Psoas muscle (tissue), 8 donors: ENCODE data around the gene ST6GALNAC3. TPM values are rescaled to one million over a fixed set of nuclear protein-coding genes. Genes with fewer than 3 reads are reported as not detected.

Experiments
- ATAC-seq, 4 donors: fragments of 200-7000 bp; cut with Tn5 transposase; one replicate each; pipeline ENCODE4 v1.9.1; 2020; ENCODE audit warnings: moderate library complexity in 3 of 4, mild to moderate bottlenecking in 2 of 4
- DNase-seq, 2 donors: peaks; one replicate each; pipeline ENCODE4 v3.0.0-alpha.2; 2020
- H3K27ac ChIP-seq: fragments of 200-600 bp; one replicate; pipeline ENCODE4 v1.8.0; 2022
- H3K27me3 ChIP-seq, 3 donors: fragments of 200-600 bp in 1 of 3; one replicate each; pipeline versions ENCODE4 v1.6.1 to v1.8.0; 2013 to 2022; ENCODE audit warnings: low read length in 2 of 3, mild to moderate bottlenecking in 2 of 3, moderate library complexity in 1 of 3; ENCODE audit not compliant: insufficient read depth in 3 of 3
- H3K36me3 ChIP-seq, 2 donors: fragments of 200-600 bp in 1 of 2; one replicate each; pipeline versions ENCODE4 v1.6.1 to v1.8.0; 2013 to 2022; ENCODE audit warnings: low read depth in 1 of 2, mild to moderate bottlenecking in 1 of 2, moderate library complexity in 1 of 2; ENCODE audit not compliant: insufficient read depth in 1 of 2
- H3K4me1 ChIP-seq: fragments of 200-600 bp; one replicate; pipeline ENCODE4 v1.8.0; 2022
- H3K4me3 ChIP-seq: fragments of 200-600 bp; one replicate; pipeline ENCODE4 v1.8.0; 2022; ENCODE audit warnings: mild to moderate bottlenecking
- H3K9me3 ChIP-seq: fragments of 200-600 bp; one replicate; pipeline ENCODE4 v1.8.0; 2022
- WGBS, 3 donors: extraction: QIAGEN DNeasy Blood & Tissue Kit; methylation state at CpG; one replicate each; pipeline versions ENCODE4 v1.1.6 to v1.1.7; 2013; 5-methylcytosine and 5-hydroxymethylcytosine counted together
- intact Hi-C, 2 donors: fragments of 100-400 bp; cut with DNase I; formaldehyde crosslinking; loops; one replicate each; pipeline versions ENCODE4 v1.11.0 to v1.14.2; 2022
- polyA plus RNA-seq, 3 donors: library from polyadenylated mRNA; stranded (reverse); fragments of 200-250 nt; gene quantifications; one replicate each; pipeline ENCODE4 v1.2.3, GENCODE V29; 2013
- total RNA-seq, 4 donors: library from RNA; stranded (reverse); fragmentation: NEBNext Ultra II Directional in 2 of 4; extraction: Animal tissue kit (Norgen Biotek cat#: 25700) in 2 of 4; gene quantifications; one replicate each; pipeline versions ENCODE4 v1.2.1 to v1.2.4, GENCODE V29; 2021 to 2023
- TF ChIP-seq, protein P1 (sequence below): fragments of 200-600 bp; IDR thresholded peaks from one replicate; pipeline ENCODE4 v1.8.0; 2022; ENCODE audit warnings: antibody characterized with exemption
- donor health status: healthy with polysubstance abuse.
- donor health status: DM: no; HTN: no; CAD: no; lungs with moderate emphysema.
- donor health status: Bipolar disorder and iron deficiency.
- donor health status: healthy.
- donor health status: DM: yes; HTN: yes; CAD: no.
- donor health status: DM: no; HTN: no; CAD: no.
- donor health status: DM: no; HTN: no; CAD: no.
- donor health status: DM: yes; HTN: yes; CAD: no.

ST6GALNAC3 gene
- total and polyA plus RNA-seq, 7 donors = 1.3 to 5.4 (median 2.3) TPM

DNA sequence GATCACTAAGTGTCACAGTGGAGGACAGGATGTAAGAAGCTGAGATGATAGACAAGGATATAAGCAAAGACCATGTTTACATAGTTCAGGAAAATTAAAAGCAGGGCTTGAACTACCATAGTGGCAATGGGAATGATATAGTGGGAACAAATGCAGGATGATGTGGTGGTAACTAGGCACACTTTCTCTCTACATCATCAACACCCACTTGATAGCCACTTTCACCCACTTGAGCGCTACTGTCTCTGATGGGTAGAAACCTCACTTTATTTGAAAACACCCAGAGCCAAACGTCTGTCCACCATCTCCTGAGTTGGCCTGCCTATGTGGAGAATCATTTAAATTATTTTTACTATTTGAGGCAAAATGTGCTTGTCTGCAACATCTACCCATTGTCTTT lies 487.7 kb downstream of the ST6GALNAC3 start:
- intact Hi-C loops = no loop called here
- DNase-seq (no peak), ATAC-seq (no peak)
- TF ChIP-seq, protein P1, sequence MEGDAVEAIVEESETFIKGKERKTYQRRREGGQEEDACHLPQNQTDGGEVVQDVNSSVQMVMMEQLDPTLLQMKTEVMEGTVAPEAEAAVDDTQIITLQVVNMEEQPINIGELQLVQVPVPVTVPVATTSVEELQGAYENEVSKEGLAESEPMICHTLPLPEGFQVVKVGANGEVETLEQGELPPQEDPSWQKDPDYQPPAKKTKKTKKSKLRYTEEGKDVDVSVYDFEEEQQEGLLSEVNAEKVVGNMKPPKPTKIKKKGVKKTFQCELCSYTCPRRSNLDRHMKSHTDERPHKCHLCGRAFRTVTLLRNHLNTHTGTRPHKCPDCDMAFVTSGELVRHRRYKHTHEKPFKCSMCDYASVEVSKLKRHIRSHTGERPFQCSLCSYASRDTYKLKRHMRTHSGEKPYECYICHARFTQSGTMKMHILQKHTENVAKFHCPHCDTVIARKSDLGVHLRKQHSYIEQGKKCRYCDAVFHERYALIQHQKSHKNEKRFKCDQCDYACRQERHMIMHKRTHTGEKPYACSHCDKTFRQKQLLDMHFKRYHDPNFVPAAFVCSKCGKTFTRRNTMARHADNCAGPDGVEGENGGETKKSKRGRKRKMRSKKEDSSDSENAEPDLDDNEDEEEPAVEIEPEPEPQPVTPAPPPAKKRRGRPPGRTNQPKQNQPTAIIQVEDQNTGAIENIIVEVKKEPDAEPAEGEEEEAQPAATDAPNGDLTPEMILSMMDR = no peak
- Histone ChIP-seq H3K9me3 (no peaks in the 10 kb centered on the region), H3K4me1 (no peaks in the 10 kb centered on the region), H3K27ac (no peak overlapping the region), H3K27me3 (no peaks in the 10 kb centered on the region), H3K36me3 (no peaks in the 10 kb centered on the region), H3K4me3 (no peak overlapping the region)
- 75 to 85% (median 81%) methylated on average over 2 of the region's 2 CpGs for WGBS, 3 donors

DNA sequence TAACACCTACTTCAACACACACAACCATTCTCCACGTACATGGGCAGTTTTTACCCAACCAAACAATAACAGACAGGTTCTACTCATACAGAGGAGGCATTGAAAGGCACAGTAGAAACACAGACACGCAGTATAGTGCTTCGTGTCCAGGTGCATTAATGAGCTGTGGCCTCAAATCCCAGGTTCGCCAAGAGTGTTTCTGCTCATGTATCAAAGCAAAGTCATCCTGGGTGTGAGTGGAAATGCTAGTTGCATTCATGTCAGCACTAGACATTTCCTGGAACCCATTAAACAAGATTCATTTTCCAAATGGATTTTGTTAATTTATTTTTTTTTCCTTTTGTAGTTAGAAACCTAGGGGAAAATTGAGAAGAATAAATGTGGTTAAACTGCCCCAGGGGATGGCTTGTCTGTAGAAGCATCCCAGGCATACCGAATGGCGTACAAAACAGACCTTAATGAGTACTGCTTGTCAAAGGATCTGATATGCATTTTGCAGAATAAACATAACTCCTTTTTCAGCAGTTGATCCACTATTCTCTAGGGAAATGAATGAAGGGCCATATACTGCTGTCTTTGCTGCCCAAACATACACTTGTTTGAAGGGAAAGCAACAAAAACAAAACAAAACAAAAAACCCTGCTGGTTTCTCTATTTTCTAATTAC lies 494.2 kb downstream of the ST6GALNAC3 start:
- Histone ChIP-seq H3K27ac (no peak overlapping the region), H3K36me3 (no peaks in the 10 kb centered on the region), H3K27me3 (no peaks in the 10 kb centered on the region), H3K9me3 (no peaks in the 10 kb centered on the region), H3K4me3 (no peak overlapping the region), H3K4me1 (no peaks in the 10 kb centered on the region)
- no peak for DNase-seq
- 76 to 78% (median 77%) methylated on average over 6 of the region's 6 CpGs for WGBS, 3 donors
- TF ChIP-seq, protein P1 = no peak
- no peak for ATAC-seq
- intact Hi-C loops = no loop called here

DNA sequence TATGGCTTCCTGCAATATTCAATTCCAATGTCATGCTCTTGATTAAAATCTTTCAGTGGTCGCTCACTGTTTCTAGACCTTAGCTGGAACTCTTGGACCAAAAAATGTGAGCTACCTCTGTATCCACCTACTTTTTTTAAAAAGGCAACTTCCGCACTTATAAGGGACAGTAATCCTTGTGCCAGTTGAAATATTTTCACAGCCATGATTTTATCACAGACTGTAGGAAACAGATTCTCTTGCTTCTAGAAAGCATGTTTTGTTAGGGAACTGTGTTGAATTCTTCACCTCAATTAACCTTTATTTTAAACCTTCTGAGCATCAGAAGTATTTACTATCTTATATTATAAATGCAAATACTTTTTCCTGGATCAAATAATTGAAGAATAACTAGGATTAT lies 496.7 kb downstream of the ST6GALNAC3 start:
- 81 to 97% (median 85%) methylated on average over 2 of the region's 2 CpGs for WGBS, 3 donors
- TF ChIP-seq, protein P1 = no peak
- no peak overlapping the region for H3K27ac ChIP-seq
- H3K4me1 ChIP-seq = no peaks in the 10 kb centered on the region
- no peaks in the 10 kb centered on the region for H3K36me3 ChIP-seq
- H3K9me3 ChIP-seq = no peaks in the 10 kb centered on the region
- no peak overlapping the region for H3K4me3 ChIP-seq
- no peak for DNase-seq
- ATAC-seq = no peak
- intact Hi-C loops = no loop called here
- H3K27me3 ChIP-seq = no peaks in the 10 kb centered on the region

DNA sequence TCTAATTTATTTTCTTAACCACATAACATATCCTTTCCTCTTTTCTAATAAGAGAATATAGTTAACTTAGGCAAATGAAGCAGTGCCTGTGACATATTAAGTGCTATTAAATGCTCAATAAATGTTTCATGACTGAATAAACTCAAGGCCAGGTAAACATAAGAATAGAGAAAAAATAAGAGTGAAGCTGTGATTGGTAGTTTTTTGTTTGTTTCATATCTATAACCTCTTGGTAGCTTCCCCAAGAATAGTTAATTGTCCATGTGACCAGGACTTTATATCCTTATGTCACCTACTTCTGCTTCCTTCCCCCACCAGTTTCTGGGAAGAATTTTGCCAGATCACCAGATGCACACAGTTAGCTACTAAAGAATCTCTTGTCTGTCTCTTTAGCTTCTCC lies 497.7 kb downstream of the ST6GALNAC3 start:
- Histone ChIP-seq H3K4me3 (no peak overlapping the region), H3K27ac (no peak overlapping the region), H3K4me1 (no peaks in the 10 kb centered on the region), H3K36me3 (no peaks in the 10 kb centered on the region), H3K27me3 (no peaks in the 10 kb centered on the region), H3K9me3 (no peaks in the 10 kb centered on the region)
- TF ChIP-seq, protein P1 = no peak
- ATAC-seq (no peak), DNase-seq (no peak)
- intact Hi-C loops = no loop called here

DNA sequence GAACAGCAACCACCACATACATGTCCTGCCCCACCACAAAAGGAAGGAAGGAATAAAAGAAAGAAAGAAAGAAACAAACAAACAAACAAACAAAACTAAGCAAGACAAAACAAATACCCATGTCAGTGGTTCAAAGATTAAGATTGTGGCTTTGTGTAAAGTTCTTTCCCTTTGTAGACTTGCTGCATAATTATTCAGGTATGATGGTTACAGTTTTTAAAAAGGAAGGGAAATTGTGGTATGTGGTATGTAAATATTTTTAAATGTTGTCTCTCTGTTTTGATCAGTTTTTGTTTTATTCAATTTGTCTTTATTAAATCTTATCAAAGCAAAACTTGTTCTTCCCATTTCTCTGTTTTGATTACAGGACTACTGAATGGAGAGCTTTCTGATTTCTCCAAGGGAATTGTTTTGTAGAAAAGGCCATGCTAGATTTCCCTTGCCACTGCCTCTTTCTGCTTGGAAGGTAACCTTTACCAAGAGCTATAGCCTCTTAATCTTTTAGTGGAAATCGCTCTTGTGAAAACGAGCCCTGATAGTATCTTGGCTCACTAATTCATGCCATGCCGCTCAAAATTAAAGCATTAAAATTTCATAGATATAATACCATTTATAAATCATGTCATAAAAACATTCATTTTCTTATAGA lies 502.5 kb downstream of the ST6GALNAC3 start:
- TF ChIP-seq, protein P1 = no peak
- Histone ChIP-seq H3K9me3 (no peaks in the 10 kb centered on the region), H3K27me3 (no peaks in the 10 kb centered on the region), H3K4me3 (no peak overlapping the region), H3K27ac (no peak overlapping the region), H3K4me1 (no peaks in the 10 kb centered on the region), H3K36me3 (no peaks in the 10 kb centered on the region)
- no peak for DNase-seq
- intact Hi-C loops = no loop called here
- ATAC-seq = no peak
- 21 to 52% (median 23%) methylated on average over 3 of the region's 3 CpGs for WGBS, 3 donors
